Activated gamma-delta T cell treated with anti-CD3 and anti-CD28 coated beads, Interleukin-2, amount 50 U/mL, for 16 hours (primary cell): ENCODE data around the gene NUDT3.
"Not testable (repeated sequence)": the region's sequence is repeated elsewhere in the genome, so short reads cannot be mapped to it uniquely, and the experiment has no call there.

ENCODE experiments used
- DNase-seq: peaks from one replicate; pipeline ENCODE4 v3.0.0-alpha.2; 2020; ENCODE audit warnings: low read depth

NUDT3 gene

DNA sequence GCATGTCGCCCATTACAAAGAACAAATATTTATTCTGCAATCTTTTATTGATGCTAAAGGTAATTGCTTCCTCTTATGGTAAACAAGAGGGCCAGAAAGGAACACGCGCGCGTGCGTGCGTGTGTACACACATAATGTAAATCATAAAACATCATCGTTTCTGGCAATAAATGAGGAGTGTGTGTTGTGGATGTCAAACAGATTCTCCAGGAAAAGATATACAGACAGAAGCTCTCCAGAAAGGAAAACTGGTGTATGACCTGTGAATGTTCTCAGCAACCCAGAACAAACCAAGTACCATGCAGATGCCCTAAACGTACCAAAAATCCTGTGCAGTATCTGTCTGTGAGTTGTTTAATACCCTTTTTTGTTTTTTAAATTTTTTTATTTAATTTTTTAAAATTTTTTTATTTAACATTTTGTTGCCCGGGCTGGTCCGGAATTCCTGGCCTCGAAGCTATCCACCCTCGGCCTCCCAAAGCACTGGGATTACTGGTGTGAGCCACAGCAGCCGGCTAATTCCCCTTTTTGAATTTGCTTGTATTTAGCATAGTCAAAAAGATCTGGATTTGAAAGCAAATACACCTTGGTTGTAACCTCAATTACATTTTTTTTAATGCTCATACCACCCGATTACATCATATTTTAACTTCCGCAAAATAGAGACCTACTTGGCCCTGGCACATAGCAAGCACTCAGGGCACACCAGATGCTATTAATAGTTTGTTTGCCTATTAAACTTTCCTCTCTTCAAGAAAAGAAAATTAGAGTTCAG, 909 bp upstream of the NUDT3 start:
- peak; percentile 4 for DNase-seq

DNA sequence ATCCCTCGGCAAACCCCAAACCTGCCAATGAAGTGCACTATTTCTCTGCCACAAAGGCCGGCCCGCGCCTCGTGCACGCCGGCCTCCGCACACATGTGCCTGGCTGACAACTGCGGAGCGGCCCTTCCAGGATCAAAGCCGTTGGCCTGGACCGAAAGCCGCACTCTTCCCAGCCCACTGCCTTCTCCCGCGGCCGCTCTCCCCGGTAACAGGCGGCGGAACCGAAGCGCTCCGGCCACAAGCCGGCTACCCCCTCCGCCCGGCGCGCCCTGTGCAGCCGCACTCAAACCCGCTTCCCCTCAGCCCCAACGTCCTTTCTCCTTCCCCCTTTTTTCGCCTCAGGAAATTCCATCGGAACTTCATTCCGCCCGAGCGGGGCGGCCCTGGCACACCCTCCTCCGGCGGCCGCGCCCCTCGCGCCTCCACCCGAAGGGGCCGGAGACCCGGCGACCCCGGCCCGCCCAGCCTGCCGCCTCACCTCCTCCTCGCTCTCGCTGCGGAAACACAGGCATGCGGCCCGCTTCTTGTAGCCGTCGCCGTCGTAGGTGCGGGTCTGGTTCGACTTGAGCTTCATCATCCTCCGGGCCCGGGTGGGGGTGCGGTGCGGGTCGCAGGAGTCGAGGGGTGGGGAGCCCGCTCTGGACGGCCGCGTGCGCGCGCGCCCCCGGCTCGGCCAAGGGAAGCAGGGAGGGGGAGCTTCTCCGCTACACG, 528 bp downstream of the NUDT3 start:
- peak; percentile 17 for DNase-seq

DNA sequence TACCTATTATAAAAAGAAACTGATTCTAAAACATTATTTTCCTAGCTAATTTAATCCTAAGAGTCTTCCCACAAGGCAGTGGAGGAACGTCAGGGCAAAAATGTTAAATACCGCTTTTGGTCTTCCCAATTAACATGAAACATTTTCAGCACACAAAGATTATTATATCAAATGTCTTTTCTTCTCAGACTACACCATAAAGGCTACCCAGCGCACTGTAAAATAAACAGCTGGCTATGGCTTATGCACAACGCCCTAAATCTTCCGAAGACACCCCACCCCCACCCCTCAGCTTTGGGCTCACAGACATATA, 1.0 kb downstream of the NUDT3 start:
- no peak for DNase-seq

DNA sequence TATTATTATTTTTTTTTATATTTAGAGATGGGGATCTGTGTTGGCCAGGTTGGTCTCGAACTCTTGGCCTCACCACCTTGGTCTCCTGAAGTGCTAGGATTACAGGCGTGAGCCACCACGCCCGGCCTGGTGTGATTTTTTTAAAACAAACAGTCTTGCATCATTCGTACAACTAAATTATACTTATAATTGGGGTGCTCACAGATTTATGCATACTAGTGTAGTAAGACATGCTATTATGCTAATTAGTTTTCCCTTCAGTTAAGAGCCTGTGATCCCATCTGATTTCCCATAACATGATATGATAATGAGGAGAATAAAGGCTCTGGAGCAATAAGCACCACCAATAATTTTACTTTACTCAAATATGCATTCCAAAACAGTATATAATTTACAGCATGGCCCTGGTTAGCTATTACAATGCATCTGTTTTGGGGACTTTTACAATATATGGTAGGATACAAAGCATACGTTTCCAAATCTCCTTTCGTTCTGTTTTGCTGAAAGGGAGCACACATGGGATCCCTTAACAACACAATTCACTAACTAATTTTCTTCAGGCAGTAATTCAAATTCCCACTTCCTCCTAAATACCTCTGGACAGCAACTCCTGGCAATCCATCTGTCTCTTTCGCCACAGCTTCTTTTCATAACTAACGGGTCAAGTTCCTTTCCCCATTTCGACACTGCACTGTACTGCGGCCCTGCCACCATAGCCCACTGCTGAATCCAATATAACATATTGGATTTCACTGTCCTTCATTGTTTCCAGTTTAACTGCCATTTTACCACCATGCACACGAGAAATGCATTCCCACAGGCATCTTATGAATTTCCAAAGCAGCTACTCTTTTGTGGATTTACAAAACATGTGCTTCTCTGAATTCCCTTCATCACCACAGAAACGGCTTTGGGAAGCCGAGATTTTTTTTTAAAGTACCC, 1.7 kb downstream of the NUDT3 start:
- DNase-seq, result no peak

DNA sequence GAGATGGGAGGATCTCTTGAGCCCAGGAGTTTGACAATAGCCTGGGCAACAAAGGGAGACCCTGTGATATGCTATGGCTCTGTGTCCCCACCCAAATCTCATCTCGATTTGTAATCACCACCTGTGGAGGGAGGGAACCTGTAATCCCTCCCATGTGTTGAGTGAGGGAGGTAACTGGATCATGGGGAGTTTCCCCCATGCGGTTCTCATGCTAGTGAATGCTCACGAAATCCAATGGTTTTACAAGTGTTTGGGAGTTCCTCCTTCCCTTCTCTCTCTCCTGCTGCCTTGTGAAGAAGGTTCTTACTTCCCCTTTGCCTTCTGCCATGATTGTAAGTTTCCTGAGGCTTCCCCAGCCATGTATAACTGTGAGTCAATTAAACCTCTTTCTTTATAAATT, 3.4 kb downstream of the NUDT3 start:
- no peak for DNase-seq

DNA sequence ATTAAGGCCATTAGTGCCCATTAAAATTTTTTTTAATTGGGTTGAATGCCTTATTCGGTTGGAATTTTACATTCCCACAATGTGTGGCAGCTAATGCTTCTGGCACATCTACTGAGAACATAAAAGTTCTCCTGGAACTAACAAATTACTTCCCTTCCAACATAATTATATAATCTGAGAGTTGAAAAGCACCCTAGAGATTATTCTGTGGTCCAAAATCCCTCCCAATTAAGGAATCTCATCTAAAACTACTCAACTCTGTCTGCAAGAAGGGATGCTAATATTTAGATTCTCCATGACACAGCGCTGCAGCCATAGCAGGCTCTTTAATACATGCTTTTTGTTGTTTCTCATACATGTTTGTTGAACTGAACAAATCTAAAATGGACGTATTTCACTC, 4.0 kb downstream of the NUDT3 start:
- no peak for DNase-seq

DNA sequence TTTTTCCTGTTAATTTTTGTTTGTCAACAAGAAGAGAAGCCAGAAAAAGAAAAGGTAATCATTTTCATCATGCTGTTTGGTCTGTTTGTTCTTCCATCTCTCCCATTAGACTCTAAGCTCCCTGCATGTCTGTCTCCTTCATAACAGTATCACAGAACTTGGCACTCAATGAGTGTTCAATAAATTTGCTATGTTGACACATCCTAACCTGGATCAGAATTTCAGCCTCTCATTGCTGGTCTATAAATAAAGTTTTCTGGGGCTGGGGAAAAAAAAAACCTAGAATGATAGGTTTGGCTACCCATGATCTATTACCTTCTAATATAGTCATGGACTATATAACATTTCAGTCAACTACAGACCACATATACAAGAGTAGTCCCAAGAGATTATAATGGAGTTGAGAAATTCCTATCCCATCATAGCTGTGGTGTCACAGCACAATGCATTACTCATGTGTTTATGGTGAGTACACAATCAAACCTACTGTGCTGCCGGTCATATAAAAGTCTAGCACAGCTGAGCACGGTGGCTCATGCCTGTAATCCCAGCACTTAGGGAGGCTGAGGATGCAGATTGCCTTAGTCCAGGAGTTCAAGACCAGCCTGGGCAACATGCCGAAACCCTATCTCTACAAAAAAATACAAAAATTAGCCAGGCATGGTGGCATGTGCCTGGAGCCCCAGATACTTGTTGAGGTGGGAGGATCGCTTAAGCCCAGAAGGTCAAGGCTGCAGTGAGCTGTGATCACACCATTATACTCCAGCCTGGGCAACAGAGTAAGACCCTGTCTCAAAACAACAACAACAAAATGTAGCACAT, 5.9 kb downstream of the NUDT3 start:
- DNase-seq, result no peak

DNA sequence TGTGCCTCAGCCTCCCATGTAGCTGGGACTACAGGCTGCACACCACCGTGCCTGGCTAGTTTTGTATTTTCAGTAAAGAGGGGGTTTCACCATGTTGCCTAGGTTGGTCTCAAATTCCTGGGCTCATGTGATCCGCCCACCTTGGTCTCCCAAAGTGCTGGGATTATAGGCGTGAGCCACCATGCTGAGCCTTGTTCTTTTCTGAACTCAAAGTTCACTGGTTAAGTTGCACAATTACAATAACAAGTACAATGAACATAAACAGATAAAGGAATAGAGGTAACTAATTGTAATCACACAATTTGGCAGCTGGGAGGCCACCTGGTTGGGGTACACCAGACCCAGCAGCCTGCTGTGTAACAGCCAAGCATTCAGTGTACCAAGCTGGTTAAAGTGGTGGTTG, 6.7 kb downstream of the NUDT3 start:
- DNase-seq, result no peak

DNA sequence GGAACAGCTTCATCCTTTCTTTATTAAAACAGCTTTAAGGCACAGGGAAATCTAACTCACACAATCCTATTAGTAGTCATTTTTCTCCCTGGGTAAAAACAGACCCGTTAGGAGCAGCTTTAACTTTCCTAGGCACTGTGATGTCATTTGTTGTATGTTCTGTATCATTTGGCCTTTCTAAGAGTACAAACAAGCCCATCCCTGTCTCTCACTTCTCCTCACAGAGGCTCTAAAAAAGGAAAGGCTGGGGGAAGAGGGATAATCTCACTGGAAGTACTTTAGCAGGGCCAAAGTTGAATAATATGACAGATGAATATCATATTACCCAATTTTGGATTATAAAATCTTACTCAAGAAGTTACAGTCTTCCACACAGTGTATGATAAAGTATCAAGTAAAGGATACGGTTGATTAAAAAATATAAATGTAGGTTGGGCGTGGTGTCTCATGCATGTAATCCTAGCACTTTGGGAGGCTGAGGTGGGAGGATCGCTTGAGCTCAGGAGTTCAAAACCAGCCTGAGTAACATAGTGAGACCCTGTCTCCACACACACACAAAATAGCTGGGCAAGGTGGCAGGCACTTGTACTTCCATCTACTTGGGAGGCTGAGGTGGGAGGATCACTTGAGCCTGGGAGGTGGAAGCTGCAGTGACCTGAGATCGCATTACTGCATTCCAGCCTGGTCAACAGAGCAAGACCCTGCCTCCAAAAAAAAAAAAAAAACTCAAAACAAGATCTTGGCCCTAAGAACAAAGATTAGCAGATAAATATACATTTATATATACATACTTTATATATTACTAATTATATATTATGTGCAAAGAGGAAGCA, 7.9 kb downstream of the NUDT3 start:
- no peak for DNase-seq

DNA sequence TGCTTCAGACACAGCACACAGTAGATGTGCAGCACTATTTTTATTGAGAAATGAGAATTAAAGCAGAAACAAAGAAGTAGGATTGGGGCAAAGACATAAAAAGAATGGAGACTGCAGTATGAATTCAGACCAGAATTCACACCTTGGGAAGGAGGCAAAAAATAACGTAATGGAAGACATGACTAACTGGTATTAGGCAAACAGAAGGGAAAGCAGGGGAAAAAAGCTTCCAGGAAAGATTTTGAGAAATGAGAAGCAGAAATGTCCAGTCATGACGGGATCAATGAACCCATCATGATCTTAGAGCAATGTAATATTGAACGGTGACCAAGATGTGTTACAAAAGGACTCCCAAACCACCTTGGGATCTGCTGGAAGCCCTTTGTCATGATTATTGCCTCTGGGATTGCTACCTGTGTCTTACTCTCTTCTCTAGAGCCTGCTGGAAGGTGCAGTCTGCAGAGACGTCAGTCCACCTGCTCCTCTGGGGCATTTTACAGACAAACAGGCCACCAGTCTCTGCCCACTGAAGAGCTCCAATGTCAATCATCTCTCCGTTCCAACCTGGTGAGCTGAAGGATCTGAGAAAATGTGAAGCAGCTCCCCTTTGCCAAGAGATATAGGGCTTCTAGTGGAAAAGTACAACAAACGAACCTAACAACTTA, 8.7 kb downstream of the NUDT3 start:
- no peak for DNase-seq

DNA sequence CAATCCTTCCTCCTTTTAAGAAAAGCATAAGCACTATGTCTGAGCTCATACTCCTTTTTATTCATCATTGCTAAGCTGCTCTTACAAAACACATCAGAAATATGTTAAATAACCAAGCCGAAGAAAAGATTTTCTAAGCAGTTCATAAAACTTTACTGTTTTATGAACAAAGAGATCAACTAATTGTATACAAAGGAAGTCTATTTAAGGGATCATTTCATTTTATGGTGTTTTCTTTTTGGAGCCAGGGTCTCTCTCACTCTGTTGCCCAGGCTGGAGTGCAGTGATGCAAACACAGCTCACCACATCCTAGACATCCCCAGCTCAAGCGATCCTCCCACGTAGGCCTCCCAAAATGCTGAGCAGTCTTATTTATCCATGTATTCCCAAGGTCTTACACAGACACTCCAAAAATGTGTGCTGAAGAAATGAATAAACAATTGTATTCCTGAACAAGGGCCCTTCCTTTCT, 9.3 kb downstream of the NUDT3 start:
- no peak for DNase-seq

DNA sequence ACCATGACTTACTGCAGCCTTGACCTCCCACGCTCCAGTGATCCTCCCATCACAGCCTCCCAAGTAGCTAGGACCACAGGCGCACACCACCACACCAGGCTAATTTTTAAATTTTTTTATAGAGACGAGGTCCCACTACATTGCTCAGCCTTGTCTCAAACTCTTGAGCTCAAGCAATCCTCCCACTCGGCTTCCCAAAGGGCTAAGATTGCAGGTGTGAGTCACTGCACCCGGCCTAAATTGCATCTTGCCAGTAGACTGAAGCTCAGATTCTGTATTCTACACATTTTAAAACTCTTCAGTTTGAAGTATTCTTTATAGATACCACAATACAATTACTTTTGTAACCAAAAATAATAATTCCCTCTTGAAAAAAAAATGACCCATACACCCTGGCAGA, 11.4 kb downstream of the NUDT3 start:
- DNase-seq, result no peak

DNA sequence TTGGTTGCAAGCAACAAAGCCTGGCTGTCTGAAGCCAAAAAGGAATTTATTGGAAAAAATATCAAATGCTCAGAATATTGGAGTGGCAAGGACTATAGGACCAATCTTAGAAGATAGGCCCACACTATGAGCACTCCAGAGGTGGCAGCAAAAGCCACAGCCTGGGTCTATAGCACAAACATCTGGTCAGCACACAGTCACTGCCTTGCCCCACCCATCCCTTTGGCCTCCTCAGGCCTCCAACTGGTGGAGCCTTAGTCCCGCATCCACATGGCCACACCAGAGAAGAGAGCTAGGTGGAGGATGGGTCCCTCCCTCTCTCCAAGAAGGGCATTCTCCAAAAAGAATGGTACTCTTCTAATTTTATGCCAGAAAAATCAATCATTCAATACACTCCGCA, 14.0 kb downstream of the NUDT3 start:
- DNase-seq, result no peak

DNA sequence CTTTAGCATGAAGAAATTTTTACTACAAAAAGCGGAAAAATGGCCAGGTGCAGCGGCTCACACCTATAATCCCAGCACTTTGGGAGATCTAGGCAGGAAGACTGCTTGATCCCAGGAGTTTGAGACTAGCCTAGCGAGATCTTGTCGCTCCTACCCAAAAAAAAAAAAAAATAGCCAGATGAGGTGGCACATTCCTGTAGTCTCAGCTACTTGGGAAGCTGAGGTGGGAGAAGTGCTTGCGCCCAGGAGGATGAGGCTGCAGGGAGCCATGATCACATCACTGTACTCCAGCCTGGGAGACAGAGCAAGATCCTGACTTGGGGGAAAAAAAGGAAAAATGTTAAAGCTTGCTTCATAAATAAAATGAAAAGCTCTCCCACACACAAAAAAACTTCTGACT, 14.5 kb downstream of the NUDT3 start:
- DNase-seq, result no peak

DNA sequence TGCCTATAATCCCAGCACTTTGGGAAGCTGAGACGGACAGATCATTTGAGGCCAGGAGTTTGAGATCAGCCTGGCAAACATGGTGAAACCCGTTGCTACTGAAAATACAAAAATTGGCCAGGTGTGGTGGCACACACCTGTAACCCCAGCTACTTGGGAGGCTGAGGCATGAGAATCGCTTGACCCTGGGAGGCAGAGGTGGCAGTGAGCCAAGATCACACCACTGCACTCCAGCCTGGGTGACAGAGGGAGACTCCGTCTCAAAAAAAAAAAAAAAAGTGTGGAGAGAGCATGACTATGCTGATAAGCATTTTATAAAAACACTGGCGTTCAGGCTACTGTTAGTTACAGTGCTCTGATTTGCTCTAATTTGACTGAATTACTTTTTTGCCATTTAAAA, 14.9 kb downstream of the NUDT3 start:
- not testable (repeated sequence) for DNase-seq

DNA sequence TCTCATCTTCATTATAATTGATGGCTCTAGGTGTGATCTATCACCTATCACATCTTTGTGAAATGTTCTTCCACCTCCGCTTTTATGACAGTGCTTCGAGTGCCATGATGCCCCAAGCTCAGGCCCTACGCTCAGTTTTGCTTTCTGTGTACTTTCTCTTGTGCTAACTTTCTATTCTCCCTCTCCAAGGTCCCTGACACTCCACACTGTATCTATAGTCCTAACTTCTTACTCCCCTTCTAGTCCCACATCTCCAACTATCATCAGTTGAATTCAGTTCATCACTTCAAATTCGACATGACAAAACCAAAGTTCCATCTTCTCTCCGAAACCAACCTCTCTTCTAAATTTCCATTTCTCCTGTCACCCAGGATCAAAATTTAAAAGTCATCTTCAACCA, 16.6 kb downstream of the NUDT3 start:
- no peak for DNase-seq

DNA sequence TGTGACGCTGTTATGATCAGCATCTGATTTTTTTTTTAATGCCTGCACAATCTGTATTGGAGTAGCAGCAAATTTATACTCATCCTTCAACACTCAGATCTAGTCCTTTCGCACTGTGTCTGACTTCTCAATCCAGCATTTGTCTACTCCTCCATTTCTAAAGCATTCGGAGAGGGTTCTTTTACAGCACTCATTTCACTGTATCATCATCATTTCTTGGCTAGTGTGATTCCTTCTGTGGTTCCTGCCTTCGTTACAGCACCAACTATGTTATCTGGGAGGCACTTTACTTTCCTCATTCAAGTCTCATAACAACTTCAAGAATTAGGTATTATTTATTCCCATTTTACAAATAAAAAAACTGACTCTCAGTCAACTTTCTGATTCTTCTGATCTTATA, 18.0 kb downstream of the NUDT3 start:
- no peak for DNase-seq

DNA sequence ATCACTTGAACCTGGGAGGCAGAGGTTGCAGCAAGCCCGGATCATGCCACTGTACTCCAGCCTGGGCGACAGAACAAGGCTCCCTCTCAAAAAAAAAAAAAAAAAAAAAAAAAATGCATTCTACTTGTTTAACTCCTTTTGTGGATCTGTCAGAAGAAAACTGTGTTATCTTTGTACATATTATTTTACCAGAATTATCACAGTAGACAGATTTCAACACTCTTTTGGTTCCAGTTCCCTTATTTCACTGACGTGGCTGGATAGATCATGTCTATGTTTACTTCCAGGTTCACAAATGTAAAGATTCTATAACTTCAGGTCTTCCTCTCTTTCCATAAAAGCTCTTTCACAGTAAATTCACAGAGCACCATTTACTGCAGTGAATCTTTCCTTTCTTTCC, 18.4 kb downstream of the NUDT3 start:
- no peak for DNase-seq

DNA sequence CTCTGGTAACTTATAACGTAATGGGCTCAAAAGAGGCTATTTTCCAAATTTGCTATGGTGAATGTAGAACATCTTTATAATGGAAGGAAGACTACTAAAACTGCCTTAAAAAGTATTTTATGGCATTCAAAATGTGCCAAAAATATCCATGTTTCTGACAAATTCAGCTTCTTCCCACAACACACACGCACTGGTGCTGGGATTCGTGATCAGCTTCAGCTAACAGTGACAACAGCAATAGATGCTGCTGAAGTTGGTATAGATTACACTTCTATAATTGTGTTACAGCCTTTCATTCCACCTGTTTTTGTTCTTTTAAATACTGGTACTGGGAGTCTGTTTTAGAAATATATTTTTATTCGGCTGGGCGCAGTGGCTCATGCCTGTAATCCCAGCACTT, 19.0 kb downstream of the NUDT3 start:
- DNase-seq, result no peak

DNA sequence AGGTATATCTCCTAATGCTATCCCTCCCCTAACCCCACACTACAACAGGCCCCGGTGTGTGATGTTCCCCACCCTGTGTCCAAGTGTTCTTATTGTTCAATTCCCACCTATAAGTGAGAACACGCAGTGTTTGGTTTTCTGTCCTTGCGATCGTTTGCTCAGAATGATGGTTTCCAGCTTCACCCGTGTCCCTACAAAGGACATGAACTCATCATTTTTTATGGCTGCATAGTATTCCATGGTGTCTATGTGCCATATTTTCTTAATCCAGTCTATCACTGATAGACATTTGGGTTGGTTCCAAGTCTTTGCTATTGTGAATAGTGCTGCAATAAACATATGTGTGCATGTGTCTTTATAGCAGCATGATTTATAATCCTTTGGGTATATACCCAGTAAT, 20.6 kb downstream of the NUDT3 start:
- DNase-seq, result not testable (repeated sequence)
